Measurements from ENCODE around the gene AK5. TPM values are rescaled to one million over a fixed set of nuclear protein-coding genes. Genes with fewer than 3 reads are reported as not detected.

AK5 gene
- total RNA-seq, 4 donors from 2014 or later: 0.13 to 0.84 (median 0.47) TPM; not detected in 1

GRCh38 chr1:77322061-77322900, 40.5 kb downstream of the AK5 start:
- no peak for TF ChIP-seq CTCF (IDR thresholded peaks at IDR 0.05)
- ATAC-seq (ENCODE audit: low FRiP score) (peak; percentile 97), DNase-seq (ENCODE audit: low spot score) (no peak)

DNA sequence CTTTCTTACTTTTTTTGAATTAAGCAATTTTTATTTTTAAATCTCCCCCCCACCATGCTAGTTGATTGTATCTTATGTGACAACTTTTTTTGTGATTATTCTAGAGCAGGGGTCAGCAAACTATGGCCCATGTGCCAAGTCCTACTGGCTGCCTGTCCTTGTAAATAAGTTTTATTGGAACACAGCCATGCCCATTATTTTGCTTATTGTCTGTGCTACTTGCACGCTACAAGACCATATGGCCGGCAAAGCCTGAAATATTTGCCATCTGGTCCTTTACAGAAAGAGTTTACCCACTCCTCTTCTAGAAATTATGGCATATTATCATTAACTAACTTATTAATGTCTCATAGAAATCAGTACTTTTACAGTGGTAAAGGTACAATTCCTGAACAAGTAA, 51.7 kb downstream of the AK5 start:
- DNase-seq (ENCODE audit: low spot score) (no peak), ATAC-seq (ENCODE audit: low FRiP score) (no peak)
- TF ChIP-seq CTCF (IDR thresholded peaks at IDR 0.05): no peak

DNA sequence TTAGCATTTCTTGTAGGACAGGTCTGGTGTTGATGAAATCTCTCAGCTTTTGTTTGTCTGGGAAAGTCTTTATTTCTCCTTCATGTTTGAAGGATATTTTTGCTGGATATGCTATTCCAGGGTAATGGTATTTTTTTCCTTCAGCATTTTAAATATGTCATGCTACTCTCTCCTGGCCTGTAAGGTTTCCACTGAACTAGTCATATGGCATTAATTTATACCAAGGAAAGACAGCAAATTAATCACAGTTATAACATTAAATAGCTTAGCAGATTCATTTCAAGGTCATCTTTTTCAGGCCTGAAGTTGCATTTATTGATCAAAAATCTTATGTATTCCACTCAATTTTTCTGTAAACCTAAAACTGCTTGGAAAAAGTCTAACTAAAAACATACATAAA, 54.9 kb downstream of the AK5 start:
- DNase-seq (ENCODE audit: low spot score): no peak
- ATAC-seq (ENCODE audit: low FRiP score): no peak
- no peak for TF ChIP-seq CTCF (IDR thresholded peaks at IDR 0.05)

- no peak for TF ChIP-seq CTCF (IDR thresholded peaks at IDR 0.05)
- no peak for ATAC-seq (ENCODE audit: low FRiP score)
- no peak for DNase-seq (ENCODE audit: low spot score)
These were observed 57.5 kb downstream of the AK5 start for GRCh38 chr1:77339326-77339725.

GRCh38 chr1:77341195-77341594, 59.4 kb downstream of the AK5 start:
- ATAC-seq (ENCODE audit: low FRiP score) (no peak), DNase-seq (ENCODE audit: low spot score) (no peak)
- no peak for TF ChIP-seq CTCF (IDR thresholded peaks at IDR 0.05)

GRCh38 chr1:77342745-77343144, 60.9 kb downstream of the AK5 start:
- TF ChIP-seq CTCF (IDR thresholded peaks at IDR 0.05): no peak
- DNase-seq (ENCODE audit: low spot score) (no peak), ATAC-seq (ENCODE audit: low FRiP score) (no peak)

GRCh38 chr1:77347646-77348045, 65.8 kb downstream of the AK5 start:
- TF ChIP-seq CTCF (IDR thresholded peaks at IDR 0.05): no peak
- ATAC-seq (ENCODE audit: low FRiP score) (no peak), DNase-seq (ENCODE audit: low spot score) (no peak)
